OCI-LY7 (cell line): Measurements from ENCODE around the gene KCNQ1.

ENCODE experiments used
- CTCF ChIP-seq: fragments of 200-600 bp; sonication (generic); conservative IDR thresholded peaks from 2 replicates; pipeline ENCODE4 v1.5.1; 2014; ENCODE audit warnings: mild to moderate bottlenecking, antibody characterized with exemption, low read length, moderate library complexity, mixed read lengths
- EZH2phosphoT487 ChIP-seq: fragments of 200-600 bp; sonication (generic); IDR thresholded peaks from 2 replicates; pipeline ENCODE4 v1.6.1; 2018; ENCODE audit warnings: low read depth, borderline replicate concordance, mild to moderate bottlenecking, mixed run types, antibody characterized with exemption, low read length, moderate library complexity, mixed read lengths

GRCh38 chr11:2896047-2896446 lies 451.2 kb downstream of the KCNQ1 start:
- TF ChIP-seq CTCF (no peak), EZH2phosphoT487 (no peak)
